Muscle of arm (tissue), 12 donors: ENCODE results near the gene TNXB. TPM values are rescaled to one million over a fixed set of nuclear protein-coding genes. Genes with fewer than 3 reads are reported as not detected.
A peak's percentile ranks its signal among the peaks of the same experiment; 100 is the strongest.

Experiments used
- DNase-seq: peaks from one replicate; pipeline ENCODE4 v3.0.0-alpha.2; 2013
- polyA plus RNA-seq, 12 donors: library from polyadenylated mRNA; unstranded; fragments of 120-200 nt; gene quantifications; one replicate each; pipeline ENCODE4 v1.2.1, GENCODE V29; 2013; ENCODE audit not compliant: insufficient read length in 12 of 12

The TNXB gene
- polyA plus RNA-seq, 12 donors: 76.2 to 208 (median 119) TPM; not detected in 1

DNA sequence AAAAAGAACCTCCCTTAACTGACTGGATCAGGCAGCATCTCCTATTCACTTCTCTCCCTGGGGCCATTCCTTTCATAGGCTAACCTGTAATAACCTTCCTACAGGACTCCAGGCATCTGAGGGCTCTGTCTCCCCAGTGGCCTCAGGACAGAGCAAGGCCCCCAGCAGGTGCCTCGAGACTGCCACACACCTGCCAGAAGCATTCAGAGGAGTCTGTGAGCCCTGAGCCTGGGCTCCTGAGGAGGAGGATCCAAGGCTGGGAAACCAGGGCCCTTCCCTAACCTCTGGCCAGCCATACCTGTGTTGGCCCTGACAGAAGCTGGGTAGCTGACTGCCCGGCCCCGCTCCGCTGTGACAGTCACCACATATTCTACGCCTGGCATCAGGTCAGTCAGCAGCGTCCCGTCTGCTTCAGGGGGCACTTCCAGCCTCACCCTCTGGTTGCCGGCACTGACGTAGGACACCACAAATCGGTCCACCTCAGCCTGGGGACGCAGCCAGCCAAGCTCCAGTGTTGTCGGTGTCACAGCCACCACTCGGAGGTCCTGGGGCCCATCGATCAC lies 20.6 kb downstream of the TNXB start:
- DNase-seq: no peak

- peak; percentile 65 for DNase-seq
Observed at GRCh38 chr6:32087574-32088486, 21.3 kb downstream of the TNXB start.

GRCh38 chr6:32086661-32087573 lies 22.2 kb downstream of the TNXB start:
- DNase-seq: no peak

GRCh38 chr6:32085759-32086459 lies 23.2 kb downstream of the TNXB start:
- DNase-seq: no peak

DNA sequence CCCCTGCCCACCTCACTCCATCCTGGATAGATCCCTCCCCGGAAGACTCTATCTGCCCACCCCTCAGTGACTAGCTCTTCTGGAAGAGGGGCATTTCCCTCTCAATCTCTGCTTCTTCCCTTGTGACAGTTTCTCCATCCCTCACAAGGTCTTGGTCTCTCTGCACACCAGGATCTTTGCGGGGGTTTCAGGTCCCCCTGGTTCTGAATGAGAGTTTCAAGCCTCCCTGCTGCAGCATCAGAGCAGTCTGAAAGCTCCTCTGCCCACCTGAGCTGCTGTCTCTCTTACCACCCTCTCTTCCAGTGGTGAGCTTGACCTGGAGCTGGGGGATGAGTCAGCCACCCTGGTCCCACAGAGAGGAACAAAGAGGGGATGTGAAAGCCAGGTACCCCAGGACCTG lies 24.4 kb downstream of the TNXB start:
- DNase-seq: no peak

GRCh38 chr6:32083812-32084768 lies 25.0 kb downstream of the TNXB start:
- no peak for DNase-seq

DNA sequence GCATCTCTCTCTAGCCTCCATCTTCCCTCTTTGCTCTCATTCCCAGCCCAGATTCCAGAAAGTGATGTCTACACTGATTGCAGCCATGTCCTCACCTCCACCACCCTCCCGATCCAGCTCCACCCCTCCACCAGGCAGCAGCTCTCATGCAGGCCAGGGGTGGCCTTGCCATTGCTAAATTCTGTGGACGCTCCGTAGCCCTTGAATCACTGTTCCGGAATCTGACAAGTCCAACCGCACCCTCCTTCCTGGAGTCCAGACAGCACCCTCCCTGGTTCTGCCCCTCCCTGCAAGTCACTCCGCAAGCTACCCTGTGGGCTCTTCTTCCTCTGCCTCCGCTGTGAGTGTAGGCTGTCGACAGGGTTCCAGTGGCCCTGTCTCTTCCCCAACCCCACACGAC lies 26.2 kb downstream of the TNXB start:
- no peak for DNase-seq

DNA sequence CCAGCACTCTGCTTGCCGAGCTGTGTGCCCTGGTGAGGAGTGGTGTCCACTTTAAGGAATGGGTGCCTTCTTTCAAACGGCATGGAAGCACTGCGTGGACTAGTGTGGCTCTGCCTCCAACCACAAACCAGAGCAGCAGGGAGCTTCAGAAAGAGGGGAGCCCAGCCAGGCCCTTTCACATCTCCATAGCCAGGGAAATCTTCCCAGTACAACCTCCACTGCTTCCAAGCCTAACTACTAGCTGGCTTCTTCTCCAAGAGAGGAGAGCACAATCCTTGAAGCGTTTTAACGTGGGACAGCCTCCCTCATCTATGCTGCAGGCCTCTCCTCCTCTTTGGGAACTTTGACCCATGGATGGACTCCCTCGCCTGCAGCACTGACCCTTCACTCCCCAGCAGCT lies 26.7 kb downstream of the TNXB start:
- peak; percentile 74 for DNase-seq

- DNase-seq: peak; percentile 72
Observed at GRCh38 chr6:32081168-32081990, 27.8 kb downstream of the TNXB start.

DNA sequence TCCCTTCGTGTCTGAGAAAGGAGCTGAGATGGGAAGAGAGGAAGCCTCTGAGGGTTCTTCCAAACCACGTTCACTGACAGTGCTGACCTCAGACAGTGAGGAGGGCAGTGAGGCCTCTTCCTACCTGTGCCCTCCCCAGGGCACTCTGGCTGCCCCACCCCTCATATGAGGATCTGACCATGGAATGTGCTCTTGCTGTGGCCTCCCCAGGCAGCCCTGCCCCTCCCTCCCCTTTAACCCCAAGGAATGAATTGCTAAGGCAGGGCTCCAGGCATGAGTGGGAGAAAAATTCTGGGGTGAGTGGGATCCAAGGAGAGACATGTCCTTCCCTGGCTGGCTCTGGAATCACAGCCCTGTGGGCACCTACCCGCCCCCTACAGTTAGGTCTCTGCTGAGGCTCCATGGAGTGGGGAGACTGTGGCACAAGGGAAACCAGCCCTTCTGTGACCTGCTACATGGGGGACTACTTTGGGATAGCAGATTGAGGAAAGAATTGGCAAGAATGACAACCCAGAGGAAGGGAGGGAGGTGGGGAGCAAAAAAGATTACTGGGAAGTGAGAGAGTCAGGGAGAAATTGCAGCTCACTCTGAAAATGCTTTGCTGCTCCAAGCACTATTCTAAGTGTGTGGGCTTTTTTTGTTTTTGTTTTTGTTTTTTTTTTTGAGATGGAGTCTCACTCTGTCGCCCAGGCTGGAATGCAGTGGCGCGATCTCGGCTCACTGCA lies 29.4 kb downstream of the TNXB start:
- no peak for DNase-seq

DNA sequence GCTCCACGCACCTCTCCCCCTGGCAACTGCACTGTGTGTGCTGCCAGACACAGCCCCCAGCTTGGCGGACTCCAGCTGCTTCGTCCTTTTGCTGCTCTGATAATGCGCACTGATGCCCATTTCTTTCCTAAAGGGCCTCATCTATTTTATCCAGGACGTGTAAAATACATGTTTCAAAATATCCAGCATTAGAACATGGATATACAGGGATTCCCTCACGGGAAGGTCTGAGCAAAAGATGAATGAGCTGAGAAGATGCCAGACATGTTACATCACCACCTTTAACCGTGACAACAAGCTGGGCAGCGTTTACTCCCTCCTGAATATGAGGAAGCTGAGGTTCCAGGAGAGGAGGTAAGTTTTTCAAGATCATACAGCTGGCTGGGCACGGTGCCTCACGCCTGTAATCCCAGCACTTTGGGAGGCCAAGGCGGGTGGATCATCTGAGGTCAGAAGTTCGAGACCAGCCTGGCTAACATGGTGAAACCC lies 32.8 kb downstream of the TNXB start:
- DNase-seq: peak; percentile 81

GRCh38 chr6:32075781-32076180 lies 33.4 kb downstream of the TNXB start:
- no peak for DNase-seq

GRCh38 chr6:32074996-32075532 lies 34.1 kb downstream of the TNXB start:
- DNase-seq: no peak

DNA sequence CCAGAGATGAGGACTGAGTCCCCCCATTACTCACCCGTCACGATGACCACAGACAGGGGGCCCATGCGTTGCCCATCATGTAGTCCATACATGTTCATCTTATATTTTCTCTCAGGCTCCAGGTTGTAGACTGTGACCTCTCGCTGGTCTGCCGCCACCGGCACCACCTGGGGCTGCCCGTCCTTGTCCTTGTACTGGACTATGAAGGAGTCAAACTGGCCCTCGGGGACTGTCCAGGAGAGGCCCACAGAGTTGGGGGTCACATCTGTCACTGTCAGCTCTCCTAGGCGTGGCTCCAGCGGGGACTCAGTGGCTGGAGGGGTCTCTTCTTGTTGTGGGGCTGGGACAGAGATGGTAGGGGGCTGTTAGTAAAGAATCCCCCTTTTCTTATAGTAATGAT lies 35.5 kb downstream of the TNXB start:
- no peak for DNase-seq

- DNase-seq: no peak
Observed at GRCh38 chr6:32073101-32073500, 36.0 kb downstream of the TNXB start.

GRCh38 chr6:32070814-32071543 lies 38.2 kb downstream of the TNXB start:
- DNase-seq: peak; percentile 85

GRCh38 chr6:32069878-32070515 lies 39.1 kb downstream of the TNXB start:
- DNase-seq: no peak
